Central memory CD8-positive, alpha-beta T cell (primary cell): Measurements from ENCODE around the gene MUC3A.
"Not testable (repeated sequence)": the region's sequence is repeated elsewhere in the genome, so short reads cannot be mapped to it uniquely, and the experiment has no call there.

ENCODE experiments used
- ATAC-seq: fragments of 150-1000 bp; cut with Tn5 transposase; replicated peaks from 2 replicates; pipeline ENCODE4 v1.10.0; 2022; ENCODE audit warnings: mild to moderate bottlenecking, moderate FRiP score, moderate number of reproducible peaks; ENCODE audit not compliant: poor library complexity, severe bottlenecking; ENCODE audit errors: extremely low read depth
- DNase-seq, 2 donors: peaks; one replicate each; pipeline ENCODE4 v3.0.0; 2021; ENCODE audit warnings: low spot score in 2 of 2
- H3K27ac Mint-ChIP-seq: one replicate; pipeline ENCODE4 v1.8.0; 2022; ENCODE audit warnings: low read depth, mild to moderate bottlenecking, moderate library complexity, mixed read lengths
- H3K27me3 Mint-ChIP-seq: one replicate; pipeline ENCODE4 v1.8.0; 2022; ENCODE audit warnings: mixed read lengths
- H3K36me3 Mint-ChIP-seq: one replicate; pipeline ENCODE4 v1.8.0; 2022; ENCODE audit warnings: mild to moderate bottlenecking, moderate library complexity, mixed read lengths; ENCODE audit not compliant: insufficient read depth
- H3K4me1 Mint-ChIP-seq: one replicate; pipeline ENCODE4 v1.8.0; 2022; ENCODE audit warnings: mixed read lengths
- H3K4me3 Mint-ChIP-seq: one replicate; pipeline ENCODE4 v1.8.0; 2022; ENCODE audit warnings: mild to moderate bottlenecking, moderate library complexity, mixed read lengths
- H3K9me3 Mint-ChIP-seq: one replicate; pipeline ENCODE4 v1.8.0; 2022; ENCODE audit warnings: mixed read lengths

MUC3A gene

GRCh38 chr7:100949227-100949932 is at the start of gene MUC3A:
TSS of gene MUC3A (plus strand) at chr7:100949534. CDS start at chr7:100949625, 91 bp downstream.
- ATAC-seq = no peak
- H3K4me1 Mint-ChIP-seq = no peaks in the 10 kb centered on the region
- no peaks in the 10 kb centered on the region for H3K36me3 Mint-ChIP-seq
- H3K4me3 Mint-ChIP-seq = no peak within 1 kb of the TSS
- H3K9me3 Mint-ChIP-seq = no peaks in the 10 kb centered on the region
- no peak within 1 kb of the TSS for H3K27ac Mint-ChIP-seq
- no peak for DNase-seq
- peaks cover 36% of the 10 kb centered on the region for H3K27me3 Mint-ChIP-seq

GRCh38 chr7:100900978-100901377 is 48.4 kb upstream of the MUC3A start:
- Mint-ChIP-seq H3K36me3 (peaks cover 7% of the 10 kb centered on the region), H3K9me3 (no peaks in the 10 kb centered on the region), H3K4me3 (no peak overlapping the region), H3K4me1 (peaks cover 5% of the 10 kb centered on the region), H3K27me3 (peaks cover 55% of the 10 kb centered on the region), H3K27ac (no peak overlapping the region)
- DNase-seq (no peak), ATAC-seq (no peak)

GRCh38 chr7:100901921-100902332 is 47.4 kb upstream of the MUC3A start:
- Mint-ChIP-seq H3K27ac (no peak overlapping the region), H3K27me3 (peaks cover 48% of the 10 kb centered on the region), H3K36me3 (peaks cover 5% of the 10 kb centered on the region), H3K9me3 (no peaks in the 10 kb centered on the region), H3K4me3 (no peak overlapping the region), H3K4me1 (no peaks in the 10 kb centered on the region)
- no peak for DNase-seq
- ATAC-seq = no peak

GRCh38 chr7:100902638-100903037 is 46.7 kb upstream of the MUC3A start:
- H3K9me3 Mint-ChIP-seq = no peaks in the 10 kb centered on the region
- no peaks in the 10 kb centered on the region for H3K4me1 Mint-ChIP-seq
- H3K36me3 Mint-ChIP-seq = peaks cover 2% of the 10 kb centered on the region
- no peak for ATAC-seq
- no peak for DNase-seq
- H3K27ac Mint-ChIP-seq = no peak overlapping the region
- H3K27me3 Mint-ChIP-seq = peaks cover 46% of the 10 kb centered on the region
- no peak overlapping the region for H3K4me3 Mint-ChIP-seq

- H3K27me3 Mint-ChIP-seq = peaks cover 25% of the 10 kb centered on the region
- H3K4me1 Mint-ChIP-seq = no peaks in the 10 kb centered on the region
- no peak overlapping the region for H3K4me3 Mint-ChIP-seq
- H3K27ac Mint-ChIP-seq = no peak overlapping the region
- DNase-seq = no peak
- no peak for ATAC-seq
- no peaks in the 10 kb centered on the region for H3K36me3 Mint-ChIP-seq
- no peaks in the 10 kb centered on the region for H3K9me3 Mint-ChIP-seq
Measured at GRCh38 chr7:100908512-100908911, 40.8 kb upstream of the MUC3A start.

GRCh38 chr7:100910443-100910842 is 38.9 kb upstream of the MUC3A start:
- not testable (repeated sequence) for DNase-seq, H3K4me1 Mint-ChIP-seq, H3K27ac Mint-ChIP-seq, H3K4me3 Mint-ChIP-seq, H3K36me3 Mint-ChIP-seq, ATAC-seq, H3K9me3 Mint-ChIP-seq
- peaks cover 21% of the 10 kb centered on the region for H3K27me3 Mint-ChIP-seq

GRCh38 chr7:100911484-100911883 is 37.9 kb upstream of the MUC3A start:
- Mint-ChIP-seq H3K27me3 (peaks cover 27% of the 10 kb centered on the region), H3K27ac (no peak overlapping the region), H3K36me3 (no peaks in the 10 kb centered on the region), H3K9me3 (no peaks in the 10 kb centered on the region), H3K4me3 (no peak overlapping the region), H3K4me1 (no peaks in the 10 kb centered on the region)
- DNase-seq (no peak), ATAC-seq (no peak)

GRCh38 chr7:100914208-100914878 is 35.0 kb upstream of the MUC3A start:
- ATAC-seq = no peak
- H3K27me3 Mint-ChIP-seq = peaks cover 41% of the 10 kb centered on the region
- H3K27ac Mint-ChIP-seq = no peak overlapping the region
- no peak for DNase-seq
- no peak overlapping the region for H3K4me3 Mint-ChIP-seq
- no peaks in the 10 kb centered on the region for H3K36me3 Mint-ChIP-seq
- H3K9me3 Mint-ChIP-seq = no peaks in the 10 kb centered on the region
- H3K4me1 Mint-ChIP-seq = no peaks in the 10 kb centered on the region

- peaks cover 45% of the 10 kb centered on the region for H3K27me3 Mint-ChIP-seq
- no peaks in the 10 kb centered on the region for H3K36me3 Mint-ChIP-seq
- no peak for DNase-seq
- no peaks in the 10 kb centered on the region for H3K9me3 Mint-ChIP-seq
- ATAC-seq = no peak
- H3K4me1 Mint-ChIP-seq = no peaks in the 10 kb centered on the region
- no peak overlapping the region for H3K4me3 Mint-ChIP-seq
- no peak overlapping the region for H3K27ac Mint-ChIP-seq
Measured at GRCh38 chr7:100914879-100915447, 34.4 kb upstream of the MUC3A start.

GRCh38 chr7:100919335-100919734 is 30.0 kb upstream of the MUC3A start:
- not testable (repeated sequence) for H3K4me3 Mint-ChIP-seq

GRCh38 chr7:100919779-100920437 is 29.4 kb upstream of the MUC3A start:
- H3K9me3 Mint-ChIP-seq, H3K4me3 Mint-ChIP-seq, H3K36me3 Mint-ChIP-seq, ATAC-seq, H3K4me1 Mint-ChIP-seq, H3K27ac Mint-ChIP-seq, DNase-seq: not testable (repeated sequence)
- peaks cover 30% of the 10 kb centered on the region for H3K27me3 Mint-ChIP-seq

More at GRCh38 chr7:100919335-100919734, 30.0 kb upstream of the MUC3A start:
- H3K4me1 Mint-ChIP-seq, ATAC-seq, DNase-seq, H3K27ac Mint-ChIP-seq, H3K9me3 Mint-ChIP-seq, H3K36me3 Mint-ChIP-seq: not testable (repeated sequence)
- peaks cover 30% of the 10 kb centered on the region for H3K27me3 Mint-ChIP-seq

GRCh38 chr7:100921039-100921438 is 28.3 kb upstream of the MUC3A start:
- H3K9me3 Mint-ChIP-seq = no peaks in the 10 kb centered on the region
- ATAC-seq = no peak
- H3K36me3 Mint-ChIP-seq = no peaks in the 10 kb centered on the region
- no peak overlapping the region for H3K4me3 Mint-ChIP-seq
- no peak overlapping the region for H3K27ac Mint-ChIP-seq
- no peak for DNase-seq
- H3K4me1 Mint-ChIP-seq = no peaks in the 10 kb centered on the region
- H3K27me3 Mint-ChIP-seq = peaks cover 28% of the 10 kb centered on the region
